SK-N-SH treated with all-trans-retinoic acid at 6 μM for 48 hours (cell line): ENCODE data around the gene GAD1.

Experiments
- ATAC-seq: fragments of 200-7000 bp; cut with Tn5 transposase; 3 replicates; pipeline ENCODE4 v1.9.1; 2020; ENCODE audit warnings: mild to moderate bottlenecking, moderate library complexity
- ARNTL ChIP-seq: fragments of 450-650 bp; formaldehyde crosslinking; IDR thresholded peaks from 2 replicates; pipeline ENCODE4 v1.5.0; 2020; ENCODE audit warnings: low read depth, mild to moderate bottlenecking, moderate library complexity, borderline replicate concordance
- BACH2 ChIP-seq: fragments of 250-450 bp; sonication (Bioruptor Pico); IDR thresholded peaks from 2 replicates; pipeline ENCODE4 v1.9.0; 2021; ENCODE audit warnings: mild to moderate bottlenecking, borderline replicate concordance
- CSDC2 ChIP-seq: fragments of 250-450 bp; sonication (Bioruptor Pico); IDR thresholded peaks from 2 replicates; pipeline ENCODE4 v1.5.0; 2020; ENCODE audit warnings: mild to moderate bottlenecking, moderate library complexity
- ESRRG ChIP-seq: fragments of 250-450 bp; sonication (Bioruptor Pico); IDR thresholded peaks from 2 replicates; pipeline ENCODE4 v1.6.1; 2021; ENCODE audit warnings: mild to moderate bottlenecking
- GLIS3 ChIP-seq: fragments of 250-450 bp; sonication (Bioruptor Pico); IDR thresholded peaks from 2 replicates; pipeline ENCODE4 v1.5.0; 2020; ENCODE audit warnings: mild to moderate bottlenecking, moderate library complexity
- ISL1 ChIP-seq: fragments of 250-450 bp; sonication (Bioruptor Pico); IDR thresholded peaks from 2 replicates; pipeline ENCODE4 v2.1.2; 2022; ENCODE audit warnings: mild to moderate bottlenecking, moderate library complexity
- OSR1 ChIP-seq: fragments of 250-450 bp; sonication (Bioruptor Pico); IDR thresholded peaks from 2 replicates; pipeline ENCODE4 v1.8.0; 2022; ENCODE audit warnings: moderate library complexity, mild to moderate bottlenecking, inconsistent platforms
- PPARA ChIP-seq: fragments of 250-450 bp; sonication (Bioruptor Pico); IDR thresholded peaks from 2 replicates; pipeline ENCODE4 v1.5.0; 2020; ENCODE audit warnings: mild to moderate bottlenecking, borderline replicate concordance
- RARB ChIP-seq: fragments of 250-450 bp; sonication (Bioruptor Pico); IDR thresholded peaks from 2 replicates; pipeline ENCODE4 v1.8.0; 2021; ENCODE audit warnings: mild to moderate bottlenecking, moderate library complexity
- SNAI2 ChIP-seq: fragments of 250-450 bp; sonication (Bioruptor Pico); IDR thresholded peaks from 2 replicates; pipeline ENCODE4 v1.5.0; 2020; ENCODE audit warnings: mild to moderate bottlenecking, moderate library complexity
- TCF4 ChIP-seq: fragments of 250-450 bp; sonication (Bioruptor Pico); IDR thresholded peaks from 2 replicates; pipeline ENCODE4 v1.8.0; 2021; ENCODE audit warnings: mild to moderate bottlenecking, moderate library complexity, borderline replicate concordance
- TOX ChIP-seq: fragments of 250-450 bp; sonication (Bioruptor Pico); IDR thresholded peaks from 2 replicates; pipeline ENCODE4 v1.8.0; 2021; ENCODE audit warnings: mild to moderate bottlenecking, moderate library complexity, borderline replicate concordance
- ZC3H10 ChIP-seq: fragments of 250-450 bp; sonication (Bioruptor Pico); IDR thresholded peaks from 2 replicates; pipeline ENCODE4 v1.5.1; 2021; ENCODE audit warnings: mild to moderate bottlenecking, moderate library complexity
- ZNF565 ChIP-seq: fragments of 450-650 bp; formaldehyde crosslinking; conservative IDR thresholded peaks from 2 replicates; pipeline ENCODE4 v1.5.0; 2020; ENCODE audit warnings: low read depth, mild to moderate bottlenecking, moderate library complexity
- ZNF70 ChIP-seq: fragments of 450-650 bp; formaldehyde crosslinking; IDR thresholded peaks from 2 replicates; pipeline ENCODE4 v1.5.0; 2020; ENCODE audit warnings: mild to moderate bottlenecking, moderate library complexity
- TF ChIP-seq, protein P1 (sequence below): fragments of 250-450 bp; sonication (Bioruptor Pico); IDR thresholded peaks from 2 replicates; pipeline ENCODE4 v1.5.1; 2021; ENCODE audit warnings: mild to moderate bottlenecking, moderate library complexity
- TF ChIP-seq, protein P2 (sequence below): fragments of 250-450 bp; sonication (Bioruptor Pico); IDR thresholded peaks from 2 replicates; pipeline ENCODE4 v1.8.0; 2021; ENCODE audit warnings: low read depth, mild to moderate bottlenecking, moderate library complexity, borderline replicate concordance
- TF ChIP-seq, protein P3 (sequence below): fragments of 250-450 bp; sonication (Bioruptor Pico); IDR thresholded peaks from 2 replicates; pipeline ENCODE4 v1.8.0; 2020; ENCODE audit warnings: mild to moderate bottlenecking, moderate library complexity, borderline replicate concordance
- TF ChIP-seq, protein P4 (sequence below): fragments of 250-450 bp; sonication (Bioruptor Pico); IDR thresholded peaks from 2 replicates; pipeline ENCODE4 v1.5.1; 2020; ENCODE audit warnings: low read depth, mild to moderate bottlenecking, moderate library complexity
- TF ChIP-seq, protein P5 (sequence below): fragments of 250-450 bp; sonication (Bioruptor Pico); IDR thresholded peaks from 2 replicates; pipeline ENCODE4 v1.5.0; 2020; ENCODE audit warnings: mild to moderate bottlenecking, moderate library complexity

Gene GAD1

DNA sequence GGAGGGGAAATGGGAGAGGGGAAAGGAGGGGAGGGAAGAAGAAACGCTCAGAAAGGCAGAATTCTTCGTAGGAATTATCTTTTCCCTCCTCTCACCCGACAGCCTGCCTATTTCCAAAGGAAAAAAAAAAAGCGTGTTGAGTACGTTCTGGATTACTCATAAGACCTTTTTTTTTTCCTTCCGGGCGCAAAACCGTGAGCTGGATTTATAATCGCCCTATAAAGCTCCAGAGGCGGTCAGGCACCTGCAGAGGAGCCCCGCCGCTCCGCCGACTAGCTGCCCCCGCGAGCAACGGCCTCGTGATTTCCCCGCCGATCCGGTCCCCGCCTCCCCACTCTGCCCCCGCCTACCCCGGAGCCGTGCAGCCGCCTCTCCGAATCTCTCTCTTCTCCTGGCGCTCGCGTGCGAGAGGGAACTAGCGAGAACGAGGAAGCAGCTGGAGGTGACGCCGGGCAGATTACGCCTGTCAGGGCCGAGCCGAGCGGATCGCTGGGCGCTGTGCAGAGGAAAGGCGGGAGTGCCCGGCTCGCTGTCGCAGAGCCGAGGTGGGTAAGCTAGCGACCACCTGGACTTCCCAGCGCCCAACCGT is at the start of gene GAD1:
GAD1 (plus strand) TSS at position 384 of the 589 bp plus-strand sequence. CDS start 1,705 bp downstream, outside the sequence.
- peak; percentile 35 for ATAC-seq
- no peak for TF ChIP-seq ZNF565
- TF ChIP-seq ISL1 (CRISPR knock-in tag) = no peak
- TF ChIP-seq, protein P1, sequence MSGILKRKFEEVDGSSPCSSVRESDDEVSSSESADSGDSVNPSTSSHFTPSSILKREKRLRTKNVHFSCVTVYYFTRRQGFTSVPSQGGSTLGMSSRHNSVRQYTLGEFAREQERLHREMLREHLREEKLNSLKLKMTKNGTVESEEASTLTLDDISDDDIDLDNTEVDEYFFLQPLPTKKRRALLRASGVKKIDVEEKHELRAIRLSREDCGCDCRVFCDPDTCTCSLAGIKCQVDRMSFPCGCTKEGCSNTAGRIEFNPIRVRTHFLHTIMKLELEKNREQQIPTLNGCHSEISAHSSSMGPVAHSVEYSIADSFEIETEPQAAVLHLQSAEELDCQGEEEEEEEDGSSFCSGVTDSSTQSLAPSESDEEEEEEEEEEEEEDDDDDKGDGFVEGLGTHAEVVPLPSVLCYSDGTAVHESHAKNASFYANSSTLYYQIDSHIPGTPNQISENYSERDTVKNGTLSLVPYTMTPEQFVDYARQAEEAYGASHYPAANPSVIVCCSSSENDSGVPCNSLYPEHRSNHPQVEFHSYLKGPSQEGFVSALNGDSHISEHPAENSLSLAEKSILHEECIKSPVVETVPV (CRISPR knock-in tag) = no peak
- TF ChIP-seq ESRRG (CRISPR knock-in tag) = no peak
- TF ChIP-seq, protein P2, sequence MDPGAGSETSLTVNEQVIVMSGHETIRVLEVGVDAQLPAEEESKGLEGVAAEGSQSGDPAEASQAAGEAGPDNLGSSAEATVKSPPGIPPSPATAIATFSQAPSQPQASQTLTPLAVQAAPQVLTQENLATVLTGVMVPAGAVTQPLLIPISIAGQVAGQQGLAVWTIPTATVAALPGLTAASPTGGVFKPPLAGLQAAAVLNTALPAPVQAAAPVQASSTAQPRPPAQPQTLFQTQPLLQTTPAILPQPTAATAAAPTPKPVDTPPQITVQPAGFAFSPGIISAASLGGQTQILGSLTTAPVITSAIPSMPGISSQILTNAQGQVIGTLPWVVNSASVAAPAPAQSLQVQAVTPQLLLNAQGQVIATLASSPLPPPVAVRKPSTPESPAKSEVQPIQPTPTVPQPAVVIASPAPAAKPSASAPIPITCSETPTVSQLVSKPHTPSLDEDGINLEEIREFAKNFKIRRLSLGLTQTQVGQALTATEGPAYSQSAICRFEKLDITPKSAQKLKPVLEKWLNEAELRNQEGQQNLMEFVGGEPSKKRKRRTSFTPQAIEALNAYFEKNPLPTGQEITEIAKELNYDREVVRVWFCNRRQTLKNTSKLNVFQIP (CRISPR knock-in tag) = no peak
- TF ChIP-seq, protein P3, sequence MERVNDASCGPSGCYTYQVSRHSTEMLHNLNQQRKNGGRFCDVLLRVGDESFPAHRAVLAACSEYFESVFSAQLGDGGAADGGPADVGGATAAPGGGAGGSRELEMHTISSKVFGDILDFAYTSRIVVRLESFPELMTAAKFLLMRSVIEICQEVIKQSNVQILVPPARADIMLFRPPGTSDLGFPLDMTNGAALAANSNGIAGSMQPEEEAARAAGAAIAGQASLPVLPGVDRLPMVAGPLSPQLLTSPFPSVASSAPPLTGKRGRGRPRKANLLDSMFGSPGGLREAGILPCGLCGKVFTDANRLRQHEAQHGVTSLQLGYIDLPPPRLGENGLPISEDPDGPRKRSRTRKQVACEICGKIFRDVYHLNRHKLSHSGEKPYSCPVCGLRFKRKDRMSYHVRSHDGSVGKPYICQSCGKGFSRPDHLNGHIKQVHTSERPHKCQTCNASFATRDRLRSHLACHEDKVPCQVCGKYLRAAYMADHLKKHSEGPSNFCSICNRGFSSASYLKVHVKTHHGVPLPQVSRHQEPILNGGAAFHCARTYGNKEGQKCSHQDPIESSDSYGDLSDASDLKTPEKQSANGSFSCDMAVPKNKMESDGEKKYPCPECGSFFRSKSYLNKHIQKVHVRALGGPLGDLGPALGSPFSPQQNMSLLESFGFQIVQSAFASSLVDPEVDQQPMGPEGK = no peak
- TF ChIP-seq OSR1 (CRISPR knock-in tag) = no peak
- no peak for TF ChIP-seq ZNF70 (CRISPR knock-in tag)
- TF ChIP-seq PPARA (CRISPR knock-in tag) = no peak
- TF ChIP-seq, protein P4, sequence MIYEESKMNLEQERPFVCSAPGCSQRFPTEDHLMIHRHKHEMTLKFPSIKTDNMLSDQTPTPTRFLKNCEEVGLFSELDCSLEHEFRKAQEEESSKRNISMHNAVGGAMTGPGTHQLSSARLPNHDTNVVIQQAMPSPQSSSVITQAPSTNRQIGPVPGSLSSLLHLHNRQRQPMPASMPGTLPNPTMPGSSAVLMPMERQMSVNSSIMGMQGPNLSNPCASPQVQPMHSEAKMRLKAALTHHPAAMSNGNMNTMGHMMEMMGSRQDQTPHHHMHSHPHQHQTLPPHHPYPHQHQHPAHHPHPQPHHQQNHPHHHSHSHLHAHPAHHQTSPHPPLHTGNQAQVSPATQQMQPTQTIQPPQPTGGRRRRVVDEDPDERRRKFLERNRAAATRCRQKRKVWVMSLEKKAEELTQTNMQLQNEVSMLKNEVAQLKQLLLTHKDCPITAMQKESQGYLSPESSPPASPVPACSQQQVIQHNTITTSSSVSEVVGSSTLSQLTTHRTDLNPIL (CRISPR knock-in tag) = no peak
- TF ChIP-seq CSDC2 = no peak
- TF ChIP-seq, protein P5, sequence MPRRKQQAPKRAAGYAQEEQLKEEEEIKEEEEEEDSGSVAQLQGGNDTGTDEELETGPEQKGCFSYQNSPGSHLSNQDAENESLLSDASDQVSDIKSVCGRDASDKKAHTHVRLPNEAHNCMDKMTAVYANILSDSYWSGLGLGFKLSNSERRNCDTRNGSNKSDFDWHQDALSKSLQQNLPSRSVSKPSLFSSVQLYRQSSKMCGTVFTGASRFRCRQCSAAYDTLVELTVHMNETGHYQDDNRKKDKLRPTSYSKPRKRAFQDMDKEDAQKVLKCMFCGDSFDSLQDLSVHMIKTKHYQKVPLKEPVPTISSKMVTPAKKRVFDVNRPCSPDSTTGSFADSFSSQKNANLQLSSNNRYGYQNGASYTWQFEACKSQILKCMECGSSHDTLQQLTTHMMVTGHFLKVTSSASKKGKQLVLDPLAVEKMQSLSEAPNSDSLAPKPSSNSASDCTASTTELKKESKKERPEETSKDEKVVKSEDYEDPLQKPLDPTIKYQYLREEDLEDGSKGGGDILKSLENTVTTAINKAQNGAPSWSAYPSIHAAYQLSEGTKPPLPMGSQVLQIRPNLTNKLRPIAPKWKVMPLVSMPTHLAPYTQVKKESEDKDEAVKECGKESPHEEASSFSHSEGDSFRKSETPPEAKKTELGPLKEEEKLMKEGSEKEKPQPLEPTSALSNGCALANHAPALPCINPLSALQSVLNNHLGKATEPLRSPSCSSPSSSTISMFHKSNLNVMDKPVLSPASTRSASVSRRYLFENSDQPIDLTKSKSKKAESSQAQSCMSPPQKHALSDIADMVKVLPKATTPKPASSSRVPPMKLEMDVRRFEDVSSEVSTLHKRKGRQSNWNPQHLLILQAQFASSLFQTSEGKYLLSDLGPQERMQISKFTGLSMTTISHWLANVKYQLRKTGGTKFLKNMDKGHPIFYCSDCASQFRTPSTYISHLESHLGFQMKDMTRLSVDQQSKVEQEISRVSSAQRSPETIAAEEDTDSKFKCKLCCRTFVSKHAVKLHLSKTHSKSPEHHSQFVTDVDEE (CRISPR knock-in tag) = no peak
- no peak for TF ChIP-seq BACH2 (CRISPR knock-in tag)
- no peak for TF ChIP-seq GLIS3 (CRISPR knock-in tag)
- no peak for TF ChIP-seq SNAI2 (CRISPR knock-in tag)
- no peak for TF ChIP-seq ARNTL (CRISPR knock-in tag)
- TF ChIP-seq TCF4 = no peak
- TF ChIP-seq RARB (CRISPR knock-in tag) = no peak

DNA sequence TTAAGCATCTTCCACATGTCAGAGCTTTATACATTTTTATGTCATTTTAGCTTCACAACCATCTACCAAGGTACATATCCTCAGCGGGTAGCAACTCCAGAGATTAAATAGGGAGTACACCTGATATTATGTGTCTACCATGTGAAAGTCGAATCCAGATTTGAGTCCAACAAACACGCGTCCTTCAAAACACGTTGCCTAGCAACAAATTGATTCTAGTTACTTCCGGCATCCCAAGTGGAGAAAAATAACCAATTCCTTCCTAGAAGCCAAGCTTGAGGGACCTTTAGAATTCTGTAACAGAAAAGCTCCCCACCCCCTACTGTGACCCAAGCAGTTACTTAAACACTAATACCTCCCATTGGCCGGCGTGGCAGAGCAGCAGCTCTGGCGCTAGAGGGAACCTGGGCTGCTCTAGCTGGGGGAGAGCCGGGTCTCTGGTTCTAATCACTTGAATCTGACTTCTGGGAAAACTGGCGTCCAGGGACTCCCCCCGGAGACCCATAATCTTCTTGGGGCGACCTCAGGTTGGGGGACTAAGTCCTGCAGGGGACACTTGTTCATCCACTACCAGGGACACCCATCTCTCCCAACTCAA is 46.6 kb upstream of the GAD1 start, which contains the start of gene ERICH2:
ERICH2 (plus strand) TSS at position 371 of the 598 bp plus-strand sequence. CDS start 304 bp downstream, outside the sequence.
- ATAC-seq = peak; percentile 74
- TF ChIP-seq ZNF565 (no peak), ARNTL (CRISPR knock-in tag) (no peak), ZC3H10 (CRISPR knock-in tag) (no peak), TOX (CRISPR knock-in tag) (no peak), ESRRG (CRISPR knock-in tag) (no peak), ZNF70 (CRISPR knock-in tag) (no peak)
- TF ChIP-seq, all 23 proteins: peak for 0
